ENCODE results near the gene TNFRSF13B. TPM values are rescaled to one million over a fixed set of nuclear protein-coding genes. Genes with fewer than 3 reads are reported as not detected.

TNFRSF13B gene
- total and polyA plus RNA-seq, 7 donors: not detected

DNA sequence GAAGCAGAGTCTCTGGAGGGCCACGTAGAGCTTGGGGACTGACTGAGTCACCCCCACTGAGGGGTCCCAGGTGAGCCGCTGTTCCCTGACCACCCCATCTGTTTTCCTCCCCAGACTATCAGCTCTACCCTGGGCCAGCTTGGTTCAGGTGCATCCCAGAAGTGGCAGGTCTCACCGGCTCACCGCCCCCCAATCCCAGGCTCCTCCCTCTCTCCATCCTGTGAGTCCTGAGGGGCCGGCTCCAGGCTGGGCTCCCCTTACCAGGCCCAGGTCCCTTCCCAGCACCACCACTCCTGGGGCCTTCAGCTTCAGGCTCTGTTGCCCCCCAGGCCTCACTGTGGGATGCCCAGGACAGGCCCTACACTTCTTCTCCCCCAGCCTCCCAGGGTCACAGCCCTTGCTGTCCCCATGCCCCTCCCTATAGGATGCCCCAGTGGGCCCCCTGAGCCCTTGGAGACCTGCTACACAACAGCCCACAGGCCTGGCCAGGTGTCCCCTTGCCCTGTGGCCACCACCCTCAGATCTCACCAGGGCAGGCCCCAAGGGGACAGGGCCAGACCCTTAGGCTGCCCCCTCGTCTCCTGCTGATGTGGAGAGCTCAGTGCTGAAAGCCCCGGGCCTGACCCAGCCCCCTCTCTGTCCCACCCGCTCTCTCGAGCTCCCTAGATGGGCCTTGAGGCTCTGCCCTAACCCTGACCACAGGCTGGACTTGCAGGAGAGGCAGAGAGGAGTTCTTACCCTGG lies 40.4 kb downstream of the TNFRSF13B start:
- Histone ChIP-seq H3K9me3 (no peaks in the 10 kb centered on the region), H3K27me3 (ENCODE audit: insufficient read depth in 3 of 3, low read length in 2 of 3) (no peaks in the 10 kb centered on the region), H3K4me1 (no peaks in the 10 kb centered on the region), H3K27ac (no peak overlapping the region), H3K4me3 (no peak overlapping the region), H3K36me3 (ENCODE audit: insufficient read depth in 1 of 2, low read depth in 1 of 2) (no peaks in the 10 kb centered on the region)
- TF ChIP-seq, protein P1, sequence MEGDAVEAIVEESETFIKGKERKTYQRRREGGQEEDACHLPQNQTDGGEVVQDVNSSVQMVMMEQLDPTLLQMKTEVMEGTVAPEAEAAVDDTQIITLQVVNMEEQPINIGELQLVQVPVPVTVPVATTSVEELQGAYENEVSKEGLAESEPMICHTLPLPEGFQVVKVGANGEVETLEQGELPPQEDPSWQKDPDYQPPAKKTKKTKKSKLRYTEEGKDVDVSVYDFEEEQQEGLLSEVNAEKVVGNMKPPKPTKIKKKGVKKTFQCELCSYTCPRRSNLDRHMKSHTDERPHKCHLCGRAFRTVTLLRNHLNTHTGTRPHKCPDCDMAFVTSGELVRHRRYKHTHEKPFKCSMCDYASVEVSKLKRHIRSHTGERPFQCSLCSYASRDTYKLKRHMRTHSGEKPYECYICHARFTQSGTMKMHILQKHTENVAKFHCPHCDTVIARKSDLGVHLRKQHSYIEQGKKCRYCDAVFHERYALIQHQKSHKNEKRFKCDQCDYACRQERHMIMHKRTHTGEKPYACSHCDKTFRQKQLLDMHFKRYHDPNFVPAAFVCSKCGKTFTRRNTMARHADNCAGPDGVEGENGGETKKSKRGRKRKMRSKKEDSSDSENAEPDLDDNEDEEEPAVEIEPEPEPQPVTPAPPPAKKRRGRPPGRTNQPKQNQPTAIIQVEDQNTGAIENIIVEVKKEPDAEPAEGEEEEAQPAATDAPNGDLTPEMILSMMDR (IDR thresholded peaks at IDR 0.05): no peak
- intact Hi-C loops (cut with DNase I): no loop called here
- 83 to 86% (median 83%) methylated on average over 9 of the region's 9 CpGs for WGBS, 3 donors
- no peak for ATAC-seq
- no peak for DNase-seq

GRCh38 chr17:16930571-16931317 lies 41.2 kb downstream of the TNFRSF13B start:
- TF ChIP-seq, protein P1 (IDR thresholded peaks at IDR 0.05): no peak
- Histone ChIP-seq H3K27ac (no peak overlapping the region), H3K36me3 (ENCODE audit: insufficient read depth in 1 of 2, low read depth in 1 of 2) (no peaks in the 10 kb centered on the region), H3K4me1 (no peaks in the 10 kb centered on the region), H3K27me3 (ENCODE audit: insufficient read depth in 3 of 3, low read length in 2 of 3) (no peaks in the 10 kb centered on the region), H3K4me3 (no peak overlapping the region), H3K9me3 (no peaks in the 10 kb centered on the region)
- ATAC-seq: no peak
- intact Hi-C loops (cut with DNase I): no loop called here
- no peak for DNase-seq
- 89 to 93% (median 90%) methylated on average over 10 to 13 of the region's 13 CpGs for WGBS, 3 donors

- H3K4me1 ChIP-seq: no peaks in the 10 kb centered on the region
- DNase-seq (no peak), ATAC-seq (no peak)
- H3K4me3 ChIP-seq: no peak overlapping the region
- TF ChIP-seq, protein P1 (IDR thresholded peaks at IDR 0.05): no peak
- WGBS, 3 donors: 89 to 94% (median 89%) methylated on average over 17 of the region's 17 CpGs
- no peak overlapping the region for H3K27ac ChIP-seq
- no peaks in the 10 kb centered on the region for H3K9me3 ChIP-seq
- H3K36me3 ChIP-seq (ENCODE audit: insufficient read depth in 1 of 2, low read depth in 1 of 2): no peaks in the 10 kb centered on the region
- intact Hi-C loops (cut with DNase I): no loop called here
- H3K27me3 ChIP-seq (ENCODE audit: insufficient read depth in 3 of 3, low read length in 2 of 3): no peaks in the 10 kb centered on the region
These were observed 42.0 kb downstream of the TNFRSF13B start for GRCh38 chr17:16929757-16930520.

DNA sequence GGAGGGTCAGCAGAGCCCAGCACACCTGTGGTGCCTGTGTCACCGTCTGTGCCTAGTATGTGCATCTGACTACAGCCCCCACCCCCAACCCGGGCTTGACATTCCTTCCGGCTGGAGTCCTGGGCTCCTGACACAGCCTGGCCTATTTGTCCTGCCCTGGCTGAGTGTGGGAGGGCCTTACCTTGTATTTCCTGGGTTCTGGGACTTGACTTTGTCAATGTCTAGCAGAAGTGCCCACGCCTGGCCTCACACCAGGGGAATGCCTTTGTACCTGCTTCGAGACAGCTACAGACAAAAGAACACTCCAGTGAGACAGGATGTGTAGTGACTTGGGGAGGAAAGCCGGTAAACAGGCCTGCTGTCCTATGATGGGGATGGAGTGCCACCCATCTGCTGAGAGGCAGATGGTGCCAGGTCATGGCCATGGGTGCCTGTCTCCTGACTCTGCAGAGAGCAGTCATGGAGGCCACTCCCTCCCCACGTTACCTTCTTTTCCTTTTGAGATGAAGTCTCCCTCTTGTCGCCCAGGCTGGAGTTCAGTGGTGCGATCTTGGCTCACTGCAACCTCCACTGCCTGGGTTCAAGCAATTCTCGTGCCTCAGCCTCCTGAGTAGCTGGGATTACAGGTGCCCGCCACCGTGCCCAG lies 42.8 kb downstream of the TNFRSF13B start:
- H3K9me3 ChIP-seq: no peaks in the 10 kb centered on the region
- no peak for ATAC-seq
- DNase-seq: no peak
- H3K27me3 ChIP-seq (ENCODE audit: insufficient read depth in 3 of 3, low read length in 2 of 3): no peaks in the 10 kb centered on the region
- TF ChIP-seq, protein P1 (IDR thresholded peaks at IDR 0.05): no peak
- intact Hi-C loops (cut with DNase I): no loop called here
- H3K4me3 ChIP-seq: no peak overlapping the region
- 79 to 84% (median 83%) methylated on average over 12 of the region's 12 CpGs for WGBS, 3 donors
- no peak overlapping the region for H3K27ac ChIP-seq
- H3K4me1 ChIP-seq: no peaks in the 10 kb centered on the region
- H3K36me3 ChIP-seq (ENCODE audit: insufficient read depth in 1 of 2, low read depth in 1 of 2): no peaks in the 10 kb centered on the region
